H1 (cell line): ENCODE data around the gene KLRC3. TPM values are rescaled to one million over a fixed set of nuclear protein-coding genes. Genes with fewer than 3 reads are reported as not detected.
"Not testable (repeated sequence)": the region's sequence is repeated elsewhere in the genome, so short reads cannot be mapped to it uniquely, and the experiment has no call there.

Experiments used
- CTCF ChIA-PET: fragments of 300-600 bp; sonication (Branson Sonifier 250); formaldehyde crosslinking; loops from one replicate; lab custom pipeline; 2021; ENCODE audit not compliant: partially characterized antibody; lab: Charles Lee
- POLR2A ChIA-PET: fragments of 300-600 bp; sonication (Branson Sonifier 250); formaldehyde crosslinking; loops from one replicate; lab custom pipeline; 2021; ENCODE audit warnings: inconsistent platforms; ENCODE audit not compliant: partially characterized antibody; lab: Charles Lee
- DNase-seq, 2 experiments: peaks; one replicate each; pipeline versions ENCODE4 v3.0.0 to v3.0.0-alpha.2; 2010 to 2022; ENCODE audit warnings: low spot score in 2 of 2, low read depth in 1 of 2, mixed read lengths in 1 of 2
- FAIRE-seq: peaks from 2 replicates; lab custom pipeline; 2011; peaks lifted over from hg19 to GRCh38; lab: Jason Lieb, UNC
- H2AFZ ChIP-seq: 2 replicates; pipeline ENCODE4 v1.8.1; 2012; ENCODE audit warnings: low read length, inconsistent platforms
- H2AK5ac ChIP-seq: 2 replicates; pipeline ENCODE4 v1.6.1; 2013; ENCODE audit warnings: low read depth, low read length
- H2BK120ac ChIP-seq: replicated peaks from 2 replicates; pipeline ENCODE3; 2013; ENCODE audit warnings: low read depth, low read length, inconsistent platforms
- H2BK12ac ChIP-seq: 2 replicates; pipeline ENCODE4 v1.6.1; 2013; ENCODE audit warnings: low read depth, low read length
- H2BK15ac ChIP-seq: 2 replicates; pipeline ENCODE4 v1.6.1; 2013; ENCODE audit warnings: low read length
- H2BK20ac ChIP-seq: 2 replicates; pipeline ENCODE4 v1.6.1; 2013; ENCODE audit warnings: low read length
- H2BK5ac ChIP-seq: 2 replicates; pipeline ENCODE4 v1.6.1; 2013; ENCODE audit warnings: low read depth, low read length
- H3K14ac ChIP-seq: 2 replicates; pipeline ENCODE4 v1.6.1; 2013; ENCODE audit warnings: inconsistent platforms; ENCODE audit not compliant: insufficient read length
- H3K18ac ChIP-seq: 2 replicates; pipeline ENCODE4 v1.6.1; 2013; ENCODE audit warnings: low read length; ENCODE audit errors: extremely low read depth
- H3K23ac ChIP-seq: 2 replicates; pipeline ENCODE4 v1.6.1; 2013; ENCODE audit warnings: inconsistent platforms; ENCODE audit not compliant: insufficient read length
- H3K23me2 ChIP-seq: 2 replicates; pipeline ENCODE4 v1.6.1; 2013; ENCODE audit warnings: low read depth, low read length
- H3K27ac ChIP-seq: 2 replicates; pipeline ENCODE4 v1.6.1; 2011; ENCODE audit warnings: low read depth, low read length, inconsistent platforms
- H3K27me3 ChIP-seq, 4 experiments: replicated peaks in 1 of 4; 1 replicate in 1 of 4; 2 replicates in 3 of 4; pipeline versions ENCODE4 v1.6.1 to v1.8.1; 2011 to 2013; ENCODE audit warnings: low read length in 3 of 4, mild to moderate bottlenecking in 3 of 4, inconsistent platforms in 2 of 4, mixed read lengths in 2 of 4, moderate library complexity in 1 of 4; ENCODE audit not compliant: control insufficient read depth in 3 of 4, insufficient read depth in 3 of 4; ENCODE audit errors: extremely low read depth in 1 of 4
- H3K36me3 ChIP-seq, 4 experiments: 2 replicates each; pipeline versions ENCODE4 v1.6.1 to v1.8.1; 2011 to 2013; ENCODE audit warnings: mild to moderate bottlenecking in 4 of 4, low read length in 3 of 4, moderate library complexity in 2 of 4, control low read depth in 1 of 4, inconsistent platforms in 1 of 4; ENCODE audit not compliant: insufficient read depth in 4 of 4, control insufficient read depth in 2 of 4
- H3K4ac ChIP-seq: replicated peaks from 2 replicates; pipeline ENCODE3; 2013; ENCODE audit warnings: low read length, low read depth, mixed read lengths, inconsistent platforms; ENCODE audit not compliant: insufficient read length
- H3K4me1 ChIP-seq, 4 experiments: replicated peaks in 1 of 4; 1 replicate in 1 of 4; 2 replicates in 3 of 4; pipeline versions ENCODE4 v1.6.1 to v1.8.1; 2011 to 2013; ENCODE audit warnings: low read length in 3 of 4, inconsistent platforms in 2 of 4, mixed read lengths in 1 of 4; ENCODE audit not compliant: insufficient read depth in 4 of 4, control insufficient read depth in 3 of 4
- H3K4me2 ChIP-seq, 2 experiments: 2 replicates each; pipeline versions ENCODE4 v1.6.1 to v1.8.1; 2011 to 2013; ENCODE audit warnings: low read depth in 2 of 2, low read length in 2 of 2, control low read depth in 1 of 2, inconsistent platforms in 1 of 2, mild to moderate bottlenecking in 1 of 2; ENCODE audit not compliant: insufficient read depth in 1 of 2
- H3K4me3 ChIP-seq, 4 experiments: fragments of 200-600, 300-600 bp in 1 of 4; sonication (generic), shearing (Covaris generic), sonication (Bioruptor Twin) in 1 of 4; 2 replicates each; pipeline versions ENCODE4 v1.5.1 to v1.8.1; 2011 to 2016; ENCODE audit warnings: low read length in 4 of 4, low read depth in 3 of 4, control low read depth in 2 of 4, inconsistent platforms in 2 of 4, mild to moderate bottlenecking in 2 of 4, mixed read lengths in 1 of 4, moderate library complexity in 1 of 4; ENCODE audit not compliant: insufficient read depth in 2 of 4; ENCODE audit errors: extremely low read depth in 1 of 4
- H3K56ac ChIP-seq: replicated peaks from 2 replicates; pipeline ENCODE3; 2013; ENCODE audit warnings: low read depth, mild to moderate bottlenecking, mixed read lengths, low read length, inconsistent platforms; ENCODE audit not compliant: insufficient read length
- H3K79me1 ChIP-seq: 2 replicates; pipeline ENCODE4 v1.6.1; 2013; ENCODE audit warnings: low read depth, low read length, control low read depth
- H3K79me2 ChIP-seq, 2 experiments: 2 replicates each; pipeline versions ENCODE4 v1.6.1 to v1.8.1; 2012 to 2013; ENCODE audit warnings: low read length in 2 of 2, mild to moderate bottlenecking in 2 of 2, inconsistent platforms in 1 of 2; ENCODE audit not compliant: insufficient read depth in 2 of 2, control insufficient read depth in 1 of 2
- H3K9ac ChIP-seq, 4 experiments: replicated peaks in 1 of 4; 1 replicate in 1 of 4; 2 replicates in 3 of 4; pipeline versions ENCODE4 v1.6.1 to v1.8.1; 2011 to 2013; ENCODE audit warnings: low read depth in 3 of 4, low read length in 3 of 4, control low read depth in 2 of 4, mild to moderate bottlenecking in 2 of 4, moderate library complexity in 2 of 4, inconsistent platforms in 1 of 4; ENCODE audit errors: extremely low read depth in 1 of 4
- H3K9me3 ChIP-seq, 2 experiments: 2 replicates each; pipeline versions ENCODE4 v1.6.1 to v1.8.1; 2012 to 2013; ENCODE audit warnings: mild to moderate bottlenecking in 2 of 2, moderate library complexity in 2 of 2, control low read depth in 1 of 2, inconsistent platforms in 1 of 2, low read depth in 1 of 2, low read length in 1 of 2, mixed read lengths in 1 of 2; ENCODE audit not compliant: insufficient read depth in 2 of 2
- H4K20me1 ChIP-seq, 2 experiments: replicated peaks in 1 of 2; 2 replicates each; pipeline versions ENCODE3 to v1.8.1; 2011 to 2013; ENCODE audit warnings: inconsistent platforms in 2 of 2, low read length in 2 of 2, mild to moderate bottlenecking in 1 of 2; ENCODE audit not compliant: insufficient read depth in 2 of 2, control insufficient read depth in 1 of 2
- H4K5ac ChIP-seq: 2 replicates; pipeline ENCODE4 v1.6.1; 2013; ENCODE audit warnings: low read length, low read depth, mixed read lengths, inconsistent platforms; ENCODE audit not compliant: insufficient read length
- H4K8ac ChIP-seq: 2 replicates; pipeline ENCODE4 v1.8.0; 2013; ENCODE audit warnings: mild to moderate bottlenecking, moderate library complexity, low read length, inconsistent platforms; ENCODE audit not compliant: insufficient read depth; ENCODE audit errors: extremely low read depth
- H4K91ac ChIP-seq: replicated peaks from 2 replicates; pipeline ENCODE3; 2013; ENCODE audit warnings: low read length, mixed read lengths, inconsistent platforms; ENCODE audit not compliant: insufficient read length
- BACH1 ChIP-seq: IDR thresholded peaks from 2 replicates; pipeline ENCODE4 v1.6.1; 2012; ENCODE audit warnings: low read length, improper control_type of control experiment
- EP300 ChIP-seq, 2 experiments: IDR thresholded peaks; 1 replicate in 1 of 2; 2 replicates in 1 of 2; pipeline ENCODE4 v1.6.1; 2011 to 2012; ENCODE audit warnings: low read depth in 2 of 2, low read length in 2 of 2, mild to moderate bottlenecking in 2 of 2, borderline replicate concordance in 1 of 2, inconsistent platforms in 1 of 2, moderate library complexity in 1 of 2
- TAF1 ChIP-seq: IDR thresholded peaks from 2 replicates; pipeline ENCODE4 v1.6.1; 2011; ENCODE audit warnings: mild to moderate bottlenecking, low read depth, low read length
- WGBS, 2 experiments: shearing (Covaris generic) in 1 of 2; methylation state at CpG; one replicate each; pipeline versions ENCODE4 v1.1.6 to v1.1.7; 2013 to 2015; ENCODE audit warnings: low lambda C conversion rate in 2 of 2, mixed read lengths in 2 of 2, inconsistent platforms in 1 of 2, low coverage in 1 of 2, missing lambda C conversion rate in 1 of 2; ENCODE audit not compliant: insufficient replicate concordance in 2 of 2, insufficient coverage in 1 of 2, insufficient read length in 1 of 2; ENCODE audit errors: extremely low coverage in 1 of 2, missing lambda C conversion rate in 1 of 2; 5-methylcytosine and 5-hydroxymethylcytosine counted together
- polyA plus RNA-seq, 7 experiments: library from polyadenylated mRNA; depleted of rRNA in 3 of 7; stranded (reverse) in 5 of 7; unstranded in 2 of 7; fragments of >200 nt in 5 of 7; fragments of 200-250 nt in 2 of 7; gene quantifications; 1 replicate in 5 of 7; 2 replicates in 1 of 7; 4 replicates in 1 of 7; pipeline versions ENCODE4 v1.2.1 to v1.2.3, GENCODE V29; 2011 to 2013; ENCODE audit warnings: missing spikeins in 2 of 7, mixed read lengths in 2 of 7
- total RNA-seq: library from RNA; stranded (reverse); fragmentation: NEBNext Ultra II Directional; extraction: Animal tissue kit (Norgen Biotek cat#: 25700); gene quantifications from 2 replicates; pipeline ENCODE4 v1.2.1, GENCODE V29; 2021

Gene KLRC3
- total and polyA plus RNA-seq, 2 of the 8 experiments (the other 6 are each of a cell fraction or from before 2014, with no cell fraction given): not detected

DNA sequence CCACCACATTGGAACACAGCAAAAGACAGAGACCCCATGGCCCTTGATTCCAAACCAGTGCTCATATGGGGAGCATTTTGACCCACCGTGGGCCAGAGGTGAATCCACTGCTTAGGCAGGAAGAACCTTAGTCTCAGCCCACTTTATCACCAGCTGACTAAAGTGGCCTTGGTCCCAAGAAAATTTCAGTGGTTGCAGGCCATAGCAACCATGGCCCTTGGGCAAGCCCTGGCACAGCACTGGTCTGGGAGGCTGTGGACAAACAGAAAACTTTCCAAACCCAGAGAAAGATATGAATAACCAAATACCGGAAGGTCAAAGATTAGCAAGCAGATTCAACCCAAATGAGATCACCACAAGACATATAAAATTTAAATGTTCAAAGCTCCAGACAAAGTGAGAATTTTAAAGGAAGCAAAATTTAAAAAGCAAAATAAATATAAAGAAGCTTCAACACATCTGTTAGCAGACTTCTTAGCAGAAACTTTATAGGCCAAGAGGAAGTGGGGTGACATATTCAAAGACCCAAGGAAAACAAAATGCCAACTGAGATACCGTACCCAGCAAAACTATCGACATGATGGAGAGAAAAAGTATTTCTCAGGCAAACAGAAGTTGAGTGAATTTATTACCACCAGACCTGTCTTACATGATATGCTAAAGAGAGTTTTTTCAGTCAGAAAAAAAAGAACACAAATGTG is 38.3 kb downstream of the KLRC3 start (continued):
- TF ChIP-seq EP300 (IDR thresholded peaks at IDR 0.05; ENCODE audit: borderline replicate concordance in 1 of 2, low read depth in 2 of 2, low read length in 2 of 2): no peak
- no peak for TF ChIP-seq TAF1
- no peak for TF ChIP-seq BACH1

DNA sequence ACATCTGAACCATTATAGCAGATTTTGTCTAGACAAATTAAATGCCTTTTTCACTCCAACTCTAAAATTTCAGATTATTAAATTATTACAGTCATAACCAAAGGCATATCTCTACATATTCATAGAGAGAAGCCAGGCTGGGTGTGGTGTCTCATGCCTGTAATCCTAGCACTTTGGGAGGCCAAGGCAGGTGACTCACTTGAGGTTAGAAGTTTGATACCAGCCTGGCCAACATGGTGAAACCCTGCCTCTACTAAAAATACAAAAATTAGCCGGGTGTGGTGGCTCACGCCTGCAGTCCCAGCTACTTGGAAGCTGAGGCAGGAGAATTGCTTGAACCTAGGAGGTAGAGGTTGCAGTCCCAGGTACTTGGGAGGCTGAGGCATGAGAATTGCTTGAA is 41.7 kb downstream of the KLRC3 start:
- H3K27ac ChIP-seq, H3K4me2 ChIP-seq, H3K79me1 ChIP-seq, H3K4me1 ChIP-seq, H3K9ac ChIP-seq, H3K27me3 ChIP-seq, H3K4ac ChIP-seq, H3K36me3 ChIP-seq, H3K23ac ChIP-seq, H2AFZ ChIP-seq, H2BK20ac ChIP-seq, H3K14ac ChIP-seq, H2BK5ac ChIP-seq, H4K20me1 ChIP-seq, H2AK5ac ChIP-seq, H2BK120ac ChIP-seq, H4K91ac ChIP-seq, H3K23me2 ChIP-seq, H4K5ac ChIP-seq, DNase-seq, H2BK12ac ChIP-seq, H3K79me2 ChIP-seq, POLR2A ChIA-PET, CTCF ChIA-PET, H3K56ac ChIP-seq, H3K18ac ChIP-seq, H3K9me3 ChIP-seq, H3K4me3 ChIP-seq, H2BK15ac ChIP-seq, FAIRE-seq, H4K8ac ChIP-seq: not testable (repeated sequence)
- 100% methylated on average over 1 of the region's 2 CpGs; no CpG with 5 or more reads in 1 of the 2 experiments for WGBS, 2 experiments
